ENCODE data around the gene OMP. TPM values are rescaled to one million over a fixed set of nuclear protein-coding genes. Genes with fewer than 3 reads are reported as not detected.

The OMP gene
- total and polyA plus RNA-seq, 2 of the 13 experiments (the other 11 are each of a cell fraction or from before 2014, with no cell fraction given), result not detected

- peak; percentile 81 for TF ChIP-seq IRF9 (CRISPR knock-in tag; IDR thresholded peaks at IDR 0.05; ENCODE audit: borderline replicate concordance)
- no peak for TF ChIP-seq ZBTB8A (CRISPR knock-in tag; IDR thresholded peaks at IDR 0.05; ENCODE audit: borderline replicate concordance, low read depth)
- TF ChIP-seq ZUFSP (CRISPR knock-in tag; IDR thresholded peaks at IDR 0.05; ENCODE audit: borderline replicate concordance), result no peak
- TF ChIP-seq KDM5B (CRISPR knock-in tag; IDR thresholded peaks at IDR 0.05; ENCODE audit: borderline replicate concordance), result peak; percentile 70
- no peak for TF ChIP-seq HMG20B (CRISPR knock-in tag; conservative IDR thresholded peaks at IDR 0.05)
- TF ChIP-seq ZNF496 (CRISPR knock-in tag; IDR thresholded peaks at IDR 0.05; ENCODE audit: insufficient replicate concordance), result no peak
- peak; percentile 60; the same call in 1 of the 2 replicates for TF ChIP-seq SMAD1 (CRISPR knock-in tag; IDR thresholded peaks at IDR 0.05; ENCODE audit: borderline replicate concordance, low read depth)
- TF ChIP-seq ZNF121 (CRISPR knock-in tag; IDR thresholded peaks at IDR 0.05), result no peak
- TF ChIP-seq MXI1 (IDR thresholded peaks at IDR 0.05; ENCODE audit: borderline replicate concordance, low read depth, low read length), result peak; percentile 50; the same call in 1 of the 3 replicates
- TF ChIP-seq ZNF292 (CRISPR knock-in tag; IDR thresholded peaks at IDR 0.05; ENCODE audit: borderline replicate concordance, low read depth), result no peak
- TF ChIP-seq TCF12 (IDR thresholded peaks at IDR 0.05), result no peak
- TF ChIP-seq TCF12 (CRISPR knock-in tag; IDR thresholded peaks at IDR 0.05), result 0 out of 2 replicates have a peak, but pooled peaks have one; percentile 47
- TF ChIP-seq ZNF883 (CRISPR knock-in tag; IDR thresholded peaks at IDR 0.05; ENCODE audit: not compliant biosample characterization), result peak; percentile 25
- TF ChIP-seq YEATS4 (CRISPR knock-in tag; IDR thresholded peaks at IDR 0.05; ENCODE audit: borderline replicate concordance), result peak; percentile 56
- 0 out of 2 replicates have a peak, but pooled peaks have one; percentile 29 for TF ChIP-seq MTA1 (CRISPR knock-in tag; IDR thresholded peaks at IDR 0.05; ENCODE audit: borderline replicate concordance)
- TF ChIP-seq NR2C2 (CRISPR knock-in tag; IDR thresholded peaks at IDR 0.05; ENCODE audit: borderline replicate concordance), result no peak
- TF ChIP-seq TAF1 (CRISPR knock-in tag; IDR thresholded peaks at IDR 0.05), result peak; percentile 25; the same call in 1 of the 2 replicates
- peak; percentile 13; the same call in 1 of the 2 replicates for TF ChIP-seq STAG1 (CRISPR knock-in tag; IDR thresholded peaks at IDR 0.05)
- 0 out of 2 replicates have a peak, but pooled peaks have one; percentile 86 for TF ChIP-seq ZNF333 (CRISPR knock-in tag; IDR thresholded peaks at IDR 0.05; ENCODE audit: borderline replicate concordance)
- no peak for TF ChIP-seq FOXA1 (IDR thresholded peaks at IDR 0.05)
- 0 out of 2 replicates have a peak, but pooled peaks have one; percentile 1 for TF ChIP-seq FOXA1 (CRISPR knock-in tag; IDR thresholded peaks at IDR 0.05)
- 0 out of 2 replicates have a peak, but pooled peaks have one; percentile 43 for TF ChIP-seq ZNF788 (CRISPR knock-in tag; IDR thresholded peaks at IDR 0.05; ENCODE audit: borderline replicate concordance)
- TF ChIP-seq HNF1B (CRISPR knock-in tag; IDR thresholded peaks at IDR 0.05), result 0 out of 2 replicates have a peak, but pooled peaks have one; percentile 47
- peak; percentile 56; the same call in 1 of the 2 replicates for TF ChIP-seq ZNF44 (CRISPR knock-in tag; IDR thresholded peaks at IDR 0.05)
Measured at GRCh38 chr11:77066229-77067042, 36.2 kb upstream of the OMP start, which contains the start of gene CAPN5 (continued).

Measured in HepG2 (cell line).